GM18508 (cell line): Measurements from ENCODE around the gene ARPC5L.
"Not testable (repeated sequence)": the region's sequence is repeated elsewhere in the genome, so short reads cannot be mapped to it uniquely, and the experiment has no call there.

Experiments used
- ATAC-seq: cut with Tn5 transposase; IDR thresholded peaks from one replicate; pipeline ENCODE4 v1.9.1; 2021; ENCODE audit warnings: moderate number of reproducible peaks; ENCODE audit not compliant: insufficient read depth, unreplicated experiment

ARPC5L gene

GRCh38 chr9:124861342-124862229, at the start of gene ARPC5L, which contains the start of gene RPL35:
Gene ARPC5L, plus strand, starts transcription at chr9:124862130. Its CDS starts 7,161 bp downstream, at chr9:124869291.
Gene RPL35, minus strand, starts transcription at chr9:124861957. Its CDS starts 45 bp downstream, at chr9:124861912.
- peak; percentile 65 for ATAC-seq

GRCh38 chr9:124812441-124812876, 49.5 kb upstream of the ARPC5L start:
- ATAC-seq, result no peak

DNA sequence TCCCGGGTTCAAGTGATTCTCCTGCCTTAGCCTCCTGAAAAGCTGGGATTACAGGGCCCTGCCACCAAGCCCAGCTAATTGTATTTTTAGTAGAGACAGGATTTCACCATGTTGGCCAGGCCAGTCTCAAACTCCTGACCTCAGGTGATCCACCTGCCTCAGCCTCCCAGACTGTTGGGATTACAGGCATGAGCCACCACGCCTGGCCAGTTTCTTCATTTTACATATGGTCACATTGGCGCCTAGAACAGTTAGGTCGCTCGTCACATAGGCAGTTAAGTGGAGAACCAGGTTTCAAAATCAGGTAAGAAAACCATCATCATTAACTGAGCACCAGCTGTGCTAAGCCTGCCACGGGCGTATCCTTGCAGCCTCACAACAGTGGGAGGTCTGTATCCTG, 48.9 kb upstream of the ARPC5L start:
- ATAC-seq, result no peak

- no peak for ATAC-seq
These were observed 48.3 kb upstream of the ARPC5L start for GRCh38 chr9:124813501-124814163.

- no peak for ATAC-seq
These were observed 47.8 kb upstream of the ARPC5L start for GRCh38 chr9:124814164-124814535.

DNA sequence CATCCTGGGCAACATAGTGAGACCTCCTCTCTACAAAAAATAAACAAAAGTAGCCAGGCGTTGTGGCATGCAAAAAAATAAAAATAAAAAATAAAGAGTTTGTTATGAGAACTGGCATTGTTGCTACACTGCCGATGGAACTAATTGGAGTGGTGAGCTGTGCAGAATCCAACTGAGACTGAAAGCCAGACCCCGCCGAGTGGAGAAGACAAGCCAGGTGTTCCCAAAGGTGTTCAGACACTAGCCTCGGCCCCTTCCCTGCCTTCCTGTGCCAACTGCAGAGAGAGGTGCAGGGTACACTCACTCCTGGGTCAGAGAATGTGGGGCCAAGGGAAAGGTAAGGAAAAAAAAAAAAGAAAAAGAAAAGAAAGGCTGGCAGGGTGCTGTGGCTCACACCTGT, 46.3 kb upstream of the ARPC5L start:
- no peak for ATAC-seq

GRCh38 chr9:124818431-124819281, 43.3 kb upstream of the ARPC5L start:
- ATAC-seq, result no peak

GRCh38 chr9:124820698-124821623, 41.0 kb upstream of the ARPC5L start:
- no peak for ATAC-seq

GRCh38 chr9:124828489-124829333, 33.2 kb upstream of the ARPC5L start:
- no peak for ATAC-seq

- ATAC-seq, result no peak
These were observed 32.6 kb upstream of the ARPC5L start for GRCh38 chr9:124829334-124829669.

- ATAC-seq, result no peak
These were observed 31.3 kb upstream of the ARPC5L start for GRCh38 chr9:124830593-124830992.

DNA sequence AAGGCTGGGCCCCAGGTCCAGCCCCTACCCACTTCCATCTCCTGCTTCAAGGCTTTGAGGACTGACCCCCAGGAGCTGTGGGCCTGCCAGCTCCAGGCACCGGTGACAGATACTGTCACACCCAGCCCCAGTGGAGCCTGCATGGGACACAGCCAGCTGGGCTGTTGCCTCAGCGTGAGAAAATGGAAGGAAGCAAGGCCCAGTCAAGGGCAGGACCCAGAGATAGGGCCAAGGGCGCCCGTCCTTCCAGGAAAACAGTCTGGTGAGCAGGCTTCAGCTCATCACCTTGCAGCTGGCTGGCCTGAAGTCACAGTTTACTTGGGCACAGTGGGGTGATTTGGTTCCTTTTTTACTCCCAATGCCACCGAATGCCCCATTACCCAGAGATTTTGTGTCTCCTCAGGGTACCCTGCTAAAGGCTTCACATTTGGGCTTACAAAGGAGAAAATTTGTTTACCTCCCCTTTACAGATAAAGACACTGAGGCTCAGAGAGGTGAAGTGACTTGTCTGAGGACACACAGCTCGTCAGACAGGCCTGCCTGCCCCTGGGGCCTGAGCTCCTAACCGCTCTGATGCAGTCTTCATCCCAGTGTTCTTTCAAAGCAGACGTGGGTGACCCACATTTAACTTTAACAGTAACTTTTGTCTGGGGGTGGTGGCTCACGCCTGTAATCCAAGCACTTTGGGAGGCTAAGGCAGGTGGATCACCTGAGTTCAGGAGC, 30.1 kb upstream of the ARPC5L start:
- ATAC-seq, result no peak

GRCh38 chr9:124834591-124834990, 27.3 kb upstream of the ARPC5L start:
- ATAC-seq, result no peak

- no peak for ATAC-seq
These were observed 26.8 kb upstream of the ARPC5L start for GRCh38 chr9:124835026-124835557.

DNA sequence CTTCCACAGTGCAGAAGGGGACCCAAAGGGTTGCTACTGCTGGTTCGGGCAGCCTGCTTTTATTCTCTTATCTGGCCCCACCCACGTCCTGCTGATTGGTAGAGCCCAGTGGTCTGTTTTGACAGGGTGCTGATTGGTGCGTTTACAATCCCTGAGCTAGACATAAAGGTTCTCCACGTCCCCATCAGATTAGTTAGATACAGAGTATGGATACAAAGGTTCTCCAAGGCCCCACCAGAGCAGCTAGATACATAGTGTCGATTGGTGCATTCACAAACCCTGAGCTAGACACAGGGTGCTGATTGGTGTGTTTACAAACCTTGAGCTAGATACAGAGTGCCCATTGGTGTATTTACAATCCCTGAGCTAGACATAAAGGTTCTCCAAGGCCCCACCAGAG, 23.8 kb upstream of the ARPC5L start:
- ATAC-seq, result not testable (repeated sequence)

GRCh38 chr9:124838567-124839275, 23.2 kb upstream of the ARPC5L start:
- not testable (repeated sequence) for ATAC-seq

- no peak for ATAC-seq
These were observed 22.2 kb upstream of the ARPC5L start for GRCh38 chr9:124839612-124840299.
